ENCODE measurements around the gene PBX1.
"Not testable (repeated sequence)": the region's sequence is repeated elsewhere in the genome, so short reads cannot be mapped to it uniquely, and the experiment has no call there.

Gene PBX1

DNA sequence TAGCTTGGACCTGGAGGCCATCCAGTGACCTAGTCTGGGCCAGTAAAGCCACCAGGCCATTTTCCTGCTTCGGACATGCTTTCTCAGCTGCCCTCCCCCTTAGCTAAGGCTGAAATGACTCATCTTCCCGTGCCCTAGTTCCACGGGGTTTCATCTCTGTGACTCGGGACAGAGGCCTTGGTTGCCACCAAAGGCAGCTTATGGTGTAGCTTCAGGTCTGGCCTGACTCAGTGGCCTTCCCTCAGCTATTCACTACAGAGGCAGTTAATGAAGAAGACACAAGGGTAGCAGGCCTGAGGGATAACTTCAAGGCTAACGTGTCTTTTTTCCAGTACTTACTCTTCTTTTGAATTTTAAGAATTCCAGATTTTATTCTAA is 82.4 kb downstream of the PBX1 start:
- FAIRE-seq: no peak
- DNase-seq (ENCODE audit: insufficient read length, low spot score): no peak

DNA sequence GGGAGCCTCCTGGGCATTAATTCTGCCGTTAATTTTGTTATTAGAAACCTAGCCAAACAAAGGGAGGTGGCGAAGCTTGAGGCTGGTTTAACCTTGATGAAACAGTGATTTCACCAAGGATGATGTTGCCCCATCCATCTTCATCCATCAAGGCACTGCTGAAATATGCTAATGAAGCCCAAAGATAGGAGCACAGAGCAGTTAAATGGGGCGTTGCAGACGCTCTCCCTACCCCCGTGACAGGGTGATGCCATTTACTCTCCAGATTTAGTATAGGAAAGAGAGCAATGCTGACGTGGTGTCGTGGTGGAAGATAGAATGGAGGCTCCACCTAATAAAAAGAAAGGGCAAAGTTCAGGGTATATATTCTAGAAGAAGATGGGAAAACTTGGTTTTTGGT is 84.0 kb downstream of the PBX1 start:
- TF ChIP-seq POLR2A (IDR thresholded peaks at IDR 0.05; ENCODE audit: low read depth, low read length): no peak
- no peak for FAIRE-seq
- DNase-seq (ENCODE audit: insufficient read length, low spot score): no peak

More for the DNA sequence above, 82.4 kb downstream of the PBX1 start:
- TF ChIP-seq POLR2A (IDR thresholded peaks at IDR 0.05; ENCODE audit: low read depth, low read length): no peak

DNA sequence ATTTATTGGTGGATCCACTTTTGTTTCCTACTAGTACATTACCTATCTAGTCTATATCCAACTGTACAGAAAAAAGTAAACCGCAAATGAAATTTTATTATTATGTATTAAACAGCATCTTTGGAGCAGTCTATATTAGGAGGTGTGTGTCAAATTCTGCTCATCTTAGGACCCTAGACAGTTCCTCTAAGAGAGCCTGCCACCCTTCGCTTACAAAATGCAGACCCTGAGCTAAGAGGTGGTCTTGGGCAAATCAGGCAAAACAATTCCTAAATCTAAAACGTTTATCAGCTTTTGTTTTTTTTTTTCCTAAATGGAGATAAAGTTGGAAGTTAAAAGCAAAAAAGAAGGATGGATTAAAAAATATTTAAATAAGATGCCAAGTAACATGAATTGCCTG is 85.3 kb downstream of the PBX1 start:
- DNase-seq (ENCODE audit: insufficient read length, low spot score) (no peak), FAIRE-seq (no peak)
- no peak for TF ChIP-seq POLR2A (IDR thresholded peaks at IDR 0.05; ENCODE audit: low read depth, low read length)

DNA sequence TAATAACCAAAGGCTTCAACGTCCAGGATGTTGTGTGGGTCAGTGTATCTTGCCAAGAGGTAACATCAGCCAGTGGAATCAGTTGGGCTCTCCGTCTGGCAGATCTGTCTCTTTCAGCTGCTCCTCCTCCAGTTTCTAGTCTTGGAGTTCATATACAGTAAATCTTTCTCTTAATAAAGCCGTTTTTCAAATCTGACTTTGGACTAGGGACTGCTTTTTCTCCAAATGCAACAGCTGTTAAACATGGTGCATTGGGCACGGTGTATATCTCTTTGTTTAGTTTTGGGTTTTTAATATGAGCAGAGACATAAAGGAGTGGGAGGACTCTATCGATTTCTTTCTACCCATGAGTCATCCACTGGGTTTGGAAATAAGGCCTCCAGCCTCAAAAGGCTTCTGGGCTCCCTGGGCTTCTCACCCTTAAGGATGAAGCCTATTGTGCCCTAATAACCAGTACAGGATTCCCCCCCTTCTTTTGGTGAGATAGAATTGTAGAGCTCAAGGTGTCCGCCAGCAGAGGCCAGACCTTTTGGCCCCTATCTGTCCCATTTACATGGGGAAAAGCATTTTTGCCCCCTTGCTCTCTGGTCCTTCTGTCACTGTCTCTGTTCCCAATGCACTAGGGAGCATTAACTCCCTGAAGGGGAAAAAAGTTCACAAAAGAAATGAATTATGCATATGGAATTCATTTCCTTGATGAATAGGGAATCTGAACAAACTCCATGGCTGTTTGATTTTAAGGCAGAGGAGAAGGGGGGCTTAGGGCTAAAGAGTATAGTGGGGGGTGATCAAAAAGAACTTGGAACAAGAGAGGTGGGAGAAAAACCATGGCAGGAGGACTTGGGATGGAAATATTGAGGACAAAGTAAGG is 86.0 kb downstream of the PBX1 start:
- no peak for TF ChIP-seq POLR2A (IDR thresholded peaks at IDR 0.05; ENCODE audit: low read depth, low read length)
- FAIRE-seq (no peak), DNase-seq (ENCODE audit: insufficient read length, low spot score) (peak; percentile 18)

DNA sequence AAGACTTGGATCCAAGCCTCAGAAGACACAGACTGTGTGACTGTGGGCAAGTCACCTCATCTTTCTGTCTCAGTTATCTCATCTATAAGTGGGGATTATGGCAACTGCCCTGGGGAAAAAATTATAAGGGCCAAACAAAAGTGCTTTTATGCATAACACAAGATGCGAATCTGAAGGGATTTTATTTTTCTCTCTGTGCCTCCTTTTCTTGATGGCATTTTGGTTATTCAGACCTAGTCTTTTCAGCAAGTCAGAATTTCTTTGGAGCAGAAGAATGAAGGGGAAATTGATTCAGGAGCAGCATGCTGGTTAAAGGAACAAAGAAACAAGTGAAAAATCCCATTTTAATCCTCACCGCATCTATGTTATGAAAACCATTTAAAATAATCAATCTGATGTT is 86.9 kb downstream of the PBX1 start:
- TF ChIP-seq POLR2A (IDR thresholded peaks at IDR 0.05; ENCODE audit: low read depth, low read length): no peak
- no peak for DNase-seq (ENCODE audit: insufficient read length, low spot score)
- FAIRE-seq: no peak

DNA sequence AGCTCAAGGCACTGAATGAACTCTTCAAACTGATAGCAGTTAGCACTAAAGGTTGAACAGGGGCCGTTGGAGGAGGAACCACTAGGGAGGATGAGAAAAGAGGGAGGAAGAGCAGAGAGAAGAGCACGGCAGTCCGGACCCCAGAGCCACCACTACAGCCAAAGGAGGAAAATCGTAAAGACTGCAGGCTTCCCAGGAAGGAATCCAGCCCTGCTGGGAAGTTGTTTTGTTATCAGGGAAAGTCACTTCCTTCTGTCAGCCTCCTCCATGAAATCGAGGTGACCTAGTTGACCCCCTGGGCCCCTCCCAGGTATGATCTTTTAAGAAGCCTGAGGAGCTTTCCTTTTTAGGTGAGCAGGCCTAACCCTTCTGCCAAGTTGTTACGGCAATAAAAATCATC is 88.2 kb downstream of the PBX1 start:
- FAIRE-seq (no peak), DNase-seq (ENCODE audit: insufficient read length, low spot score) (no peak)
- TF ChIP-seq POLR2A (IDR thresholded peaks at IDR 0.05; ENCODE audit: low read depth, low read length): no peak

DNA sequence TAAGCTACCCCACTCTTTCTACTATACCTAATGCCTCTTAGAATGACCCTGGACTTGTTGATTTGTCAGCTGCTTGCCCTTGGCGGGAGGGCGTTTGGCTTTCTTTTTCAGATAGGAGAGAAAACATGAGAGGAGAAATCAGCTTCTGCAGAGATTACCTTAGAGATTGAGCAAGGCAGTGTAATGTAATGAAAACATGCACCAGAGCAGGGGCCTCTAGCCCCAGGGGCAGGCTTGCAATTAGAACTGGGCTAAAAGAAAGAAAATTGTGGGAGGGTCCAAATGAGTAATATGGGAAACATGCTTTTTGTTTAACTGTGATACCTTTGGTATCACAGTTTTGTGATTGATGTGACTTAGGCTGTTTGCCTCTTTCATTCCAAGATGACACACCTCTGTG is 89.7 kb downstream of the PBX1 start:
- FAIRE-seq: no peak
- DNase-seq (ENCODE audit: insufficient read length, low spot score): no peak

DNA sequence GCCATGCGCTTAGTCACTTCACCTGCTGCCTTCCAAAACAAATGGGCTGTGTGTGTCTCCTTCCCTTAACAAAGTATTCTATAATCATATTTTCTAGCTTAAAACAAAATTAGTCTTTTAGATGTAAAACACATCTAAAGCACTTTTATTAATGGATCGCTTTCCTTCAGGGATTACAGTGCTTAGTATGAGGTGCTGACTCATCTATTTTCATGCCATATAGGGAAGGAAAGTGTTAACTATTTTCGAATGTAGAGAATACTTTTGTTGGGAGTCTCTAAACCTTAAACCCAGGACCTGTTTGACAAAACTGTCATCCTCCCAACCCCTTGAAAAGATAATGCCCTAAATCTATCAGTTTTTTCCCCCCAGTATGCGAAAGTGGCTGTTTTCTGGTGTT is 90.2 kb downstream of the PBX1 start:
- no peak for FAIRE-seq
- TF ChIP-seq POLR2A (IDR thresholded peaks at IDR 0.05; ENCODE audit: low read depth, low read length): no peak
- no peak for DNase-seq (ENCODE audit: insufficient read length, low spot score)

More for the DNA sequence above, 89.7 kb downstream of the PBX1 start:
- no peak for TF ChIP-seq POLR2A (IDR thresholded peaks at IDR 0.05; ENCODE audit: low read depth, low read length)

DNA sequence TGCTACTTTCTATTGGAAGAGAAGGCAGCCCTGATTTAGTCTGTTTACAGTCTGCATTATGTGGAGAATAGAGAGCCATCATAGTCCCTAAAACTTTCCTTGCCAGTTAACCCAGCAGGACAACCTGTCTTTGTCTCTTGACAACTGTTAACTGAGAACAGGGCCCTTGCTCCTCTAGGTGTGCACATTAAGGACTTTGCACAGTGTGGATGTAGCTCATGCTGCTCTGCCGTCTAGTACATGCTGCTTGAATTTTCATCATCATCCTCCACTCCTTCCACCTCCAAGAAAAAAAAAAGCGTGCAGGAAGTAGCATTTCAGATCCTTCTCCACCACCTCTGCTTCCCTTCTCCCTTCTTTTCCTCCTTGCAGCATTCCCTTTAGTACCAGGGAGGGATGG is 91.5 kb downstream of the PBX1 start:
- FAIRE-seq (no peak), DNase-seq (ENCODE audit: insufficient read length, low spot score) (no peak)
- TF ChIP-seq POLR2A (IDR thresholded peaks at IDR 0.05; ENCODE audit: low read depth, low read length): no peak

DNA sequence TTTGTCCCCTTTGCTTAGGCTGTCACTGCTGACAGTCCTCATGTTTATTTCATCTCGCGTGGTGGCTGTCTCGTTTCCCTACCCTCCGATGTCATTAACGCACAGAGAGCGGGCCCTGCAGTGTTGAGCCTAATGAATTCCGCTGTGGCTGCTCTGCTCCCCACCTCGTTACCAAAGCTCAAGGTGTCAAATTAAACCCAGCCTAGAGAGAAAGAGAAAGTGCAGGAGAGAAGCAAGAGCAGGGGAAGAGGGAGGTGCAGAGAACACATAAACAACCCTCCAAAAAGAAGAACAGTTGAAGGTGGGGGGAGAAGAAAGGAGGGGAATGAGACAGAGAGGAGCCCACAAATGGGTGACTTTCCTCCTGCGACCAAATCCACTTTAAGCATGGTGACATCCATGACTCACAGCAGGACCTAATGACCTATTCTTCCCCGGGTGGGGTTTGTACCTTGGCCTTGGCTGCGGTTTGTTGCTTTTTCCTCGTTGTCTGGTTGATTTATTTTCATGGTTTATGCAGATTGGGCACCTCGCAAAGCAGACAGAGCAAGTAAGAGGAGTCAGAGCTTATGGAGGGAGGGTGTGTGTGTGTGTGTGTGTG is 92.5 kb downstream of the PBX1 start:
- FAIRE-seq: peak; percentile 67
- TF ChIP-seq POLR2A (IDR thresholded peaks at IDR 0.05; ENCODE audit: low read depth, low read length): no peak
- peak; percentile 19 for DNase-seq (ENCODE audit: insufficient read length, low spot score)

DNA sequence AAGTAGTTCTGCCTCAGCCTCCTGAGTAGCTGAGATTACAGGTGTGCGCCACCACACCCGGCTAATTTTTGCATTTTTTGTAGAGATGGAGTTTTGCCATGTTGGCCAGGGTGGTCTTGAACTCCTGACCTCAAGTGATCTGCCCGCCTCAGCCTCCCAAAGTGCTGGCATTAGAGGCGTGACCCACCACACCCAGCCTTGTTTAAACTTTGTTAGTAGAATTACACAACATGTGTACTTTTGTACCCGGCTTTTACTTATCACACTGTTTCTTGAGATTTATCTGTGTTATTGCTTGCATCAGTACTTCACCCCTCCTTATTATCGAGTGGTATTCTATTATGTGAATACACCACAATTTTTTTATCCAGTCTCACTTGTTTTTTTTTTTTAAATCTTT is 94.0 kb downstream of the PBX1 start:
- not testable (repeated sequence) for FAIRE-seq; DNase-seq (ENCODE audit: insufficient read length, low spot score)

DNA sequence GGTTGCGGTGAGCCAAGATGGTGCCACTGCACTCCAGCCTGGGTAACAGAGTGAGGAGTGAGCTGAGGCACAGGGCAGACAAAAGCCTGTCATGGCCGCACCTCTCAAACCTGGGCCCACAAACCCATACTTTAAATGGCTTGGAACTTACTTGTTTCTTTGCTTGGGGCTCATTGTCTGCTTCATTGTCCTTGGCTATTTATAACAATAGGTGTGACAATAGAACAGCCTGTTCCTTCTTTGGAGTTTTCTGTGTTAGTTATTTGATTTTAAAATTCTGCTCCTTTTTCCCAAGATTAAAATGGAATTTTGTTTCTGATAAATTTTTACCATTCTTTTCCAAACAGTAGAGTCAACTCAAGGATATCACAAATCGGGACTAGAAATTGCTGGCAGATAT is 94.7 kb downstream of the PBX1 start:
- DNase-seq (ENCODE audit: insufficient read length, low spot score): no peak
- TF ChIP-seq POLR2A (IDR thresholded peaks at IDR 0.05; ENCODE audit: low read depth, low read length): no peak
- no peak for FAIRE-seq

DNA sequence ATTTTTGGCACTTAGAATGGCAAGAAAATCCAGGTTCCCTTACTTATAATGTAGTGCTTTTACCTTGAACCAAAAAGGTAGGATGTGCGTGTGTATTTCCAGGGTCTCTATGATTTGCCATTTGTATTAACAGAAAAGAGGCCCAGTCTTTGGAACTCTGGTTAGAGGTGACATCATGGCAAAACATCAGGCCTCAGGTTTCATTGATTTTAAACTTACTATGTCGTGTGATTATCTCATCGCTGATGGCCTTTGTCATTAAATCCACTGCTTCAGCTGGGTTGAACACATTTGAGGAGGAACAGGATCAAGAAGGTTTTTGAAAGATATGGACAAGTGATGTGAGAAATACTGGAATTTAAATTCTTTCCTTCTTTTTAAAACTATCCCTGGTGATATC is 95.2 kb downstream of the PBX1 start:
- no peak for TF ChIP-seq POLR2A (IDR thresholded peaks at IDR 0.05; ENCODE audit: low read depth, low read length)
- DNase-seq (ENCODE audit: insufficient read length, low spot score): no peak
- no peak for FAIRE-seq

DNA sequence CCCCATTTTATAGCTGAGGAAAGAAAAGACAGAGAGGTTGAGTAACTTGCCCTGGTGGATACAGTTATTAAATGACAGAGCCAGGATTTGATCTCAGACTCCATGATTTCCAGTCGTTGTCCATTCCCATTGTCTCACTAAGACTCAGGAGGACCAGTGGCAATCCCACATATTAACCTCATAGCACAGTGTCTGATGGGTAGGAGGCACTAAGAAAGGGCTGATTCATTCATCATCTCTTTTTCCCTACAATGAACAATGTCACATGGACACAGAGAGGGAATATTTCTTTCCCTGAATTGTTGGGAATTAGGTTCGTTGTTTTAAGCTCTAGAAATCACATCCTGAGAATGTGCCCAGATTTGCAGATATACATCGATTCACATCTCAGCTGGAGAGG is 99.9 kb downstream of the PBX1 start:
- FAIRE-seq: no peak
- DNase-seq (ENCODE audit: insufficient read length, low spot score): no peak
- TF ChIP-seq POLR2A (IDR thresholded peaks at IDR 0.05; ENCODE audit: low read depth, low read length): no peak
